Neural progenitor cell (in vitro differentiated cells): ENCODE data around the gene KCTD10.

ENCODE experiments used
- EZH2 ChIP-seq: fragments of 200-600 bp; sonication (generic); IDR thresholded peaks from 2 replicates; pipeline ENCODE4 v1.6.1; 2017; ENCODE audit warnings: antibody characterized with exemption, mild to moderate bottlenecking, moderate library complexity
- EZH2phosphoT487 ChIP-seq: fragments of 200-600 bp; sonication (generic); IDR thresholded peaks from 2 replicates; pipeline ENCODE4 v1.6.1; 2017; ENCODE audit warnings: antibody characterized with exemption
- TF ChIP-seq, protein P1 (sequence below): fragments of 200-600 bp; sonication (generic); IDR thresholded peaks from 2 replicates; pipeline ENCODE4 v1.5.1; 2017; ENCODE audit warnings: antibody characterized with exemption, mild to moderate bottlenecking

DNA sequence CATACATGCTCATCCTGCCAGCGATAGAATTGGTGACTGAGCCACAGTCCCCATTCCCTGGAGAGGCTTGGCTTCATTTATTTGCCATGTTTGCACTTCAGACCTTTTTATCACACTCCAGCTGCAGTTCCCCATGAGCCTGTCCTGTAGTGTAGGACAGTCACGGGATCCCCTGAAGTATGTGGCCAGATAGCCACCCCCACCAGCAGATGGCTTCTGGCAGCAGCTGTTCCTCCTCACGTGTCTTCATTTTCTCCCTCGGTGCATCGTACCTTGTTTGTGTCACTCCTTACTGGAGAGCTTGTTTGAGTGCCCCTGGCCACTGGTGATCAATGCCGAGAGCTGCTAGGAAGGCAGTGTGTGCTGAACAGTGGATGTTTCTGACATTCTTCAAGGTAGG is 40.5 kb upstream of the KCTD10 start:
- TF ChIP-seq, protein P1, sequence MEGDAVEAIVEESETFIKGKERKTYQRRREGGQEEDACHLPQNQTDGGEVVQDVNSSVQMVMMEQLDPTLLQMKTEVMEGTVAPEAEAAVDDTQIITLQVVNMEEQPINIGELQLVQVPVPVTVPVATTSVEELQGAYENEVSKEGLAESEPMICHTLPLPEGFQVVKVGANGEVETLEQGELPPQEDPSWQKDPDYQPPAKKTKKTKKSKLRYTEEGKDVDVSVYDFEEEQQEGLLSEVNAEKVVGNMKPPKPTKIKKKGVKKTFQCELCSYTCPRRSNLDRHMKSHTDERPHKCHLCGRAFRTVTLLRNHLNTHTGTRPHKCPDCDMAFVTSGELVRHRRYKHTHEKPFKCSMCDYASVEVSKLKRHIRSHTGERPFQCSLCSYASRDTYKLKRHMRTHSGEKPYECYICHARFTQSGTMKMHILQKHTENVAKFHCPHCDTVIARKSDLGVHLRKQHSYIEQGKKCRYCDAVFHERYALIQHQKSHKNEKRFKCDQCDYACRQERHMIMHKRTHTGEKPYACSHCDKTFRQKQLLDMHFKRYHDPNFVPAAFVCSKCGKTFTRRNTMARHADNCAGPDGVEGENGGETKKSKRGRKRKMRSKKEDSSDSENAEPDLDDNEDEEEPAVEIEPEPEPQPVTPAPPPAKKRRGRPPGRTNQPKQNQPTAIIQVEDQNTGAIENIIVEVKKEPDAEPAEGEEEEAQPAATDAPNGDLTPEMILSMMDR: no peak
- TF ChIP-seq EZH2: no peak
- no peak for TF ChIP-seq EZH2phosphoT487
